ENCODE data around the gene ITGB5.

DNA sequence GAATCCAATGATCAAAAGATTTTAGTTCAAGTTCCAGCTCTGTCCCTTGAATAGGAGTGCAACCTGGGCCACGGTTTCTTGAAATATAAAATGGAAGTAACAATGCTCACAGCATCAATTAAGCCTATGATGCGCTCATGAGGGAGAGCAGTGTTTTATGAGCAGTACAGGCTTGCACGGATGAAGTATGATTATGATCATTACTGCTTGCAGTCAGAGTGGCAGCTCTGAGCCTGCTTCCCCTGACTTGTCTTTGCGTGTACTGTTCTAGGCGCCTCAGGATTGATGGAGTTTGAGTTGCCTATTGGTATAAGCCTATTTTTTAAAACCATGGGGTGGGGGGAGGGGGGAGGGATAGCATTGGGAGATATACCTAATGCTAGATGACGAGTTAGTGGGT lies 37.0 kb downstream of the ITGB5 start:
- TF ChIP-seq, protein P1, sequence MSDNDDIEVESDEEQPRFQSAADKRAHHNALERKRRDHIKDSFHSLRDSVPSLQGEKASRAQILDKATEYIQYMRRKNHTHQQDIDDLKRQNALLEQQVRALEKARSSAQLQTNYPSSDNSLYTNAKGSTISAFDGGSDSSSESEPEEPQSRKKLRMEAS (IDR thresholded peaks at IDR 0.05) = no peak
- no peak for TF ChIP-seq YY1 (IDR thresholded peaks at IDR 0.05)
- no peak for TF ChIP-seq ZBTB33 (IDR thresholded peaks at IDR 0.05)
- no peak for TF ChIP-seq CTCF (IDR thresholded peaks at IDR 0.05; ENCODE audit: low read depth, low read length, missing input control)
- no peak for TF ChIP-seq TAF1 (conservative IDR thresholded peaks at IDR 0.05)
- no peak for TF ChIP-seq RAD21 (IDR thresholded peaks at IDR 0.05)
- TF ChIP-seq SP1 (IDR thresholded peaks at IDR 0.05) = no peak
- no peak for TF ChIP-seq JUND (IDR thresholded peaks at IDR 0.05)
- TF ChIP-seq FOXA1 (IDR thresholded peaks at IDR 0.05) = no peak

Measured in liver (tissue), 3 donors.